Kidney (tissue), 14 donors: ENCODE measurements around the gene LEFTY1. TPM values are rescaled to one million over a fixed set of nuclear protein-coding genes. Genes with fewer than 3 reads are reported as not detected.

Experiments
- DNase-seq, 5 donors: peaks; one replicate each; pipeline ENCODE4 v3.0.0-alpha.2; 2013 to 2020
- FAIRE-seq: peaks from 2 replicates; lab custom pipeline; 2012; peaks lifted over from hg19 to GRCh38; lab: Jason Lieb, UNC
- H3K27ac ChIP-seq, 2 donors: one replicate each; pipeline ENCODE4 v1.7.0; 2013; ENCODE audit warnings: low read depth in 2 of 2, low read length in 2 of 2, inconsistent platforms in 1 of 2
- H3K27me3 ChIP-seq: one replicate; pipeline ENCODE4 v1.7.1; 2013; ENCODE audit warnings: low read length, inconsistent platforms; ENCODE audit not compliant: control insufficient read depth, insufficient read depth
- H3K36me3 ChIP-seq, 3 donors: one replicate each; pipeline versions ENCODE4 v1.7.0 to v1.7.1; 2013; ENCODE audit warnings: low read length in 3 of 3, control low read depth in 1 of 3, inconsistent platforms in 1 of 3; ENCODE audit not compliant: insufficient read depth in 3 of 3, control insufficient read depth in 2 of 3
- H3K4me1 ChIP-seq, 3 donors: one replicate each; pipeline versions ENCODE4 v1.7.0 to v1.7.1; 2013; ENCODE audit warnings: low read length in 3 of 3, inconsistent platforms in 1 of 3, low read depth in 1 of 3; ENCODE audit not compliant: control insufficient read depth in 2 of 3, insufficient read depth in 2 of 3
- H3K4me3 ChIP-seq, 3 donors: one replicate each; pipeline versions ENCODE4 v1.7.0 to v1.8.1; 2013; ENCODE audit warnings: low read length in 3 of 3, control low read depth in 1 of 3, inconsistent platforms in 1 of 3
- H3K9ac ChIP-seq, 3 donors: one replicate each; pipeline versions ENCODE4 v1.7.0 to v1.7.1; 2013; ENCODE audit warnings: low read length in 3 of 3, control low read depth in 1 of 3, inconsistent platforms in 1 of 3
- H3K9me3 ChIP-seq, 3 donors: one replicate each; pipeline versions ENCODE4 v1.7.0 to v1.7.1; 2013; ENCODE audit warnings: low read length in 3 of 3, control low read depth in 1 of 3, inconsistent platforms in 1 of 3; ENCODE audit not compliant: control insufficient read depth in 2 of 3, insufficient read depth in 1 of 3
- intact Hi-C: fragments of 100-400 bp; cut with DNase I; formaldehyde crosslinking; loops from one replicate; pipeline ENCODE4 v1.11.1; 2022
- polyA plus RNA-seq: library from polyadenylated mRNA; stranded (reverse); fragments of 350-450 nt; fragmentation: Illumina TruSeq; extraction: RNeasy Lipid Tissue Mini Kit (QIAGEN cat#74804); gene quantifications from one replicate; pipeline ENCODE4 v1.2.3, GENCODE V29; 2014; ENCODE audit warnings: low read depth, low replicate concordance; ENCODE audit not compliant: insufficient read depth
- total RNA-seq: library from RNA; stranded (reverse); fragmentation: NEBNext Ultra II Directional; extraction: Animal tissue kit (Norgen Biotek cat#: 25700); gene quantifications from one replicate; pipeline ENCODE4 v1.2.1, GENCODE V29; 2021
- TF ChIP-seq, protein P1 (sequence below): IDR thresholded peaks from 3 replicates; pipeline ENCODE4 v1.5.1; 2012; ENCODE audit warnings: mild to moderate bottlenecking, moderate library complexity, borderline replicate concordance; ENCODE audit not compliant: insufficient read depth; ENCODE audit errors: extremely low read depth
- donor health status: control.
- donor health status: control.
- donor health status: control.
- donor health status: control.
- donor health status: control.
- donor health status: DM: yes; HTN: yes; CAD: no.
- donor health status: Normal renal cell carcinoma (clear cell type).

LEFTY1 gene
- total and polyA plus RNA-seq, 2 donors from 2014 or later, result 0.41 to 8.6 TPM

GRCh38 chr1:225868631-225869330 is 20.2 kb downstream of the LEFTY1 start:
- FAIRE-seq (no peak), DNase-seq (peak in 1 of 5 donors; percentile 31)
- Histone ChIP-seq H3K27me3 (no peaks in the 10 kb centered on the region), H3K9me3 (no peaks in the 10 kb centered on the region), H3K27ac (no peak overlapping the region), H3K4me3 (no peak overlapping the region), H3K36me3 (peaks cover 5 to 65% (median 41%) of the 10 kb centered on the region in 3 donors), H3K9ac (no peak overlapping the region), H3K4me1 (no peaks in the 10 kb centered on the region)
- intact Hi-C loops, result no loop called here
- TF ChIP-seq, protein P1, sequence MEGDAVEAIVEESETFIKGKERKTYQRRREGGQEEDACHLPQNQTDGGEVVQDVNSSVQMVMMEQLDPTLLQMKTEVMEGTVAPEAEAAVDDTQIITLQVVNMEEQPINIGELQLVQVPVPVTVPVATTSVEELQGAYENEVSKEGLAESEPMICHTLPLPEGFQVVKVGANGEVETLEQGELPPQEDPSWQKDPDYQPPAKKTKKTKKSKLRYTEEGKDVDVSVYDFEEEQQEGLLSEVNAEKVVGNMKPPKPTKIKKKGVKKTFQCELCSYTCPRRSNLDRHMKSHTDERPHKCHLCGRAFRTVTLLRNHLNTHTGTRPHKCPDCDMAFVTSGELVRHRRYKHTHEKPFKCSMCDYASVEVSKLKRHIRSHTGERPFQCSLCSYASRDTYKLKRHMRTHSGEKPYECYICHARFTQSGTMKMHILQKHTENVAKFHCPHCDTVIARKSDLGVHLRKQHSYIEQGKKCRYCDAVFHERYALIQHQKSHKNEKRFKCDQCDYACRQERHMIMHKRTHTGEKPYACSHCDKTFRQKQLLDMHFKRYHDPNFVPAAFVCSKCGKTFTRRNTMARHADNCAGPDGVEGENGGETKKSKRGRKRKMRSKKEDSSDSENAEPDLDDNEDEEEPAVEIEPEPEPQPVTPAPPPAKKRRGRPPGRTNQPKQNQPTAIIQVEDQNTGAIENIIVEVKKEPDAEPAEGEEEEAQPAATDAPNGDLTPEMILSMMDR, result no peak

GRCh38 chr1:225866981-225867380 is 22.0 kb downstream of the LEFTY1 start:
- intact Hi-C loops, result no loop called here
- Histone ChIP-seq H3K36me3 (peaks cover 7 to 63% (median 44%) of the 10 kb centered on the region in 3 donors), H3K27ac (no peak overlapping the region), H3K4me3 (no peak overlapping the region), H3K9me3 (no peaks in the 10 kb centered on the region), H3K9ac (no peak overlapping the region), H3K4me1 (no peaks in the 10 kb centered on the region), H3K27me3 (no peaks in the 10 kb centered on the region)
- DNase-seq (peak in 1 of 5 donors; percentile 20), FAIRE-seq (no peak)
- TF ChIP-seq, protein P1, result no peak

- H3K27ac ChIP-seq, result no peak overlapping the region
- intact Hi-C loops, result no loop called here
These were observed 22.7 kb downstream of the LEFTY1 start for GRCh38 chr1:225866061-225866837.

More at GRCh38 chr1:225866061-225866837, 22.7 kb downstream of the LEFTY1 start:
- H3K27me3 ChIP-seq, result no peaks in the 10 kb centered on the region
- no peak for FAIRE-seq
- H3K4me3 ChIP-seq, result no peak overlapping the region
- no peaks in the 10 kb centered on the region for H3K9me3 ChIP-seq
- TF ChIP-seq, protein P1, result no peak
- no peak overlapping the region for H3K9ac ChIP-seq
- no peak for DNase-seq
- no peaks in the 10 kb centered on the region for H3K4me1 ChIP-seq
- peaks cover 7 to 64% (median 46%) of the 10 kb centered on the region in 3 donors for H3K36me3 ChIP-seq
